SIG-M5 treated with dmso at 0.1 percent for 504 hours (cell line): ENCODE measurements around the gene SPATC1L.

Experiments
- DNase-seq: peaks from one replicate; lab custom pipeline; 2025; ENCODE audit not compliant: unreplicated experiment; lab: John Stamatoyannopoulos, UW

Gene SPATC1L

DNA sequence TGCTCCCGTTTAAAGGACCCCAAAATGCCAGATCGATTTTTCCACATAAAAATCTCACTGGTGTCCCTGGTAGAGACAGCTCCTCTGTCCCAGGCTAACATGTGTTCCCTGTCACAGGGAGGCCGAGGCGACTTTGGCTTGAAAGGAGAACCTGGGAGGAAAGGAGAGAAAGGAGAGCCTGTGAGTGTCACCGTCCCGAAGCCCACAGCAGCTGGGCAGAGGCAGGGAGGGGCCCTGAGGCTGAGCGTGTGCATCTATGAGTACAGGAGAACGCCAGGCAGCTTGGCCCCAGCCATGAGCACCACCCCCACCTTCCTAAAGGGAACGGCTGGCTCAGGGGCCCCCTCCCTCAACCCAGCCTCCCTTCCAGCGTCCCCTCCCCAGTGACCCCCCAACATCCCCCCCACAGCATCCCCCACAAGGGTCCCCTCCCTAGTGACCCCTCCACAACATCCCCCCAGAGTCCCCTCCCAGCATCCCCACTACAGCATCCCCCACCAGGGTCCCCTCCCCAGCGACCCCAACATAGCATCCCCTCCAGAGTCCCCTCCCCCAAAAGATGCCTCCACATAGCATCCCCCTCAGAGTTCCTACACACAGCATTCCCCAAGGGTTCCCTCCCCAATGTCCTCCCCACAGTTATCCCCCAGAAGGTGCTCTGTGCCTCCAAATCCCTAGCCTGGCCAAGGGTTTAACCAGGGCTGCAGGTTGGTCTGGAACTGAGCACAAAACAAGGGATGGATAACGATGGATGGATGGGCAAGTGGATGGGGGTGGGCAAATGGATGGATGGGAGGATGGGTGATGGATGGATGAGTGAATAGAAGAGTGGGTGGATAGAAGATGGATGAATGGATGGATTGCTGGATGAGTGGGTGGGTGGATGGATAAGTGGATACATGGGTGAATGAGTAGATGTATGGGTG, 61.2 kb downstream of the SPATC1L start:
- no peak for DNase-seq

DNA sequence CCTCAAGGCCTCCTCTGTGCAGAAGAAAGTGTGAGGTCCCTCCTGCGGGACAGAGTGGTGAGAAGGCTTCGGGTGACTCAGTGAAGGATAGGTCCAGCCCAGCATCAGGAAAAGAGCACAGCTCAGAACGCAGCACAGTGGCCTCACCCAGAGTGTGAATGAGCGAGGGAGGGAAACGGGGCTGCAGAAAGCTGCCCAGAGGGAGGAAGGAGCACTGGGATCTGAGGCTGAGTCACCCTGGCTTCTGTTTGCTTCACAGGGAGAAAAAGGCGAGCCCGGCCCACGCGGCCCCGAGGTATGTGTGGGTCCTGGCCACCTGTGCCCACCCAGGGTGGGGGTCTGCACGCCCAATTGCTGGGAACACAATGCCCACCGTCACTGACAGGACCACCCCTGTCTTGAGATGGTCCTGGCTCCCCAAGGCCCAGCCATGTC, 62.0 kb downstream of the SPATC1L start:
- no peak for DNase-seq

DNA sequence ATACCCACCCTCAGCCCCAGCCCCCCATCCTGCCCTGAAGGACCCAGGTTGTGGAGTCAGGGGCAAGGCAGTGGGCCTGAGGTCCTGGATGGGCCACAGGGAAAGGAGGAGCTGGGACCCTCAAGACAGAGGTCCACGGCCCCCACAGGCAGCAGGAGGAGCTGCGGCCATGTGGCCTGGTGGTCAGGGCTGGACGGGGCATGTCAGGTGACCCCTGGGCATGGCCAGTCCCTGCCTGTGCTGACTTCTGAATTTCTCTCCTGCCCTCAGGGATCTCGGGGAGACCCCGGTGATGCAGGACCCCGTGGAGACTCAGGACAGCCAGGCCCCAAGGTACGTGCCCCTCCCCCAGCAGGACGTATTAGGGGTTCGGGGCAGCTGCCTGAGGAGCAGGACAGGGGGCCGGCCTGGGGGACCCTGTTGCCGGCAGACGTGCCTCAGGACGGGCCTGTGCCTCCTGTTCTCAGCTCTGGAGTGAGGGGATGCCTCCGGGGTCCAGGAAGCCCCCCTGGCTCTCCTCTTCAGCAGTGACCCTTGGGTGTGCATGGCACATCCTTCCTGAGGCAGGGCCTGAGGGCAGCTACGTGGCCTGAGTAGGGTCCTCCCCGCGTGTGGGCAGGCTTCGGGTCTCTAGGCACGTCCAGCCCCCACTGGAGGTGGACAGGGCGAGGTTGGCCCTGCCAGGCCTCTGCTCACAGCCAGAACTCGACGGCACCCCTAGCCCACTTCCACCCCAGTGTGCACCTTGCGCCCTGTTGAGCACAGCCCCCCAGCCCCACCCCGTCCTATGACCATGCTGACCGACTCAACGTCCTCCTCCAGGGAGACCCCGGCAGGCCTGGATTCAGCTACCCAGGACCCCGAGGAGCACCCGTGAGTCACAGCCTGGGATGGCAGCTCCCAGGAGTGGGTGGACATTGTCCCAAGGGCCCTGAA, 62.7 kb downstream of the SPATC1L start:
- DNase-seq = no peak

DNA sequence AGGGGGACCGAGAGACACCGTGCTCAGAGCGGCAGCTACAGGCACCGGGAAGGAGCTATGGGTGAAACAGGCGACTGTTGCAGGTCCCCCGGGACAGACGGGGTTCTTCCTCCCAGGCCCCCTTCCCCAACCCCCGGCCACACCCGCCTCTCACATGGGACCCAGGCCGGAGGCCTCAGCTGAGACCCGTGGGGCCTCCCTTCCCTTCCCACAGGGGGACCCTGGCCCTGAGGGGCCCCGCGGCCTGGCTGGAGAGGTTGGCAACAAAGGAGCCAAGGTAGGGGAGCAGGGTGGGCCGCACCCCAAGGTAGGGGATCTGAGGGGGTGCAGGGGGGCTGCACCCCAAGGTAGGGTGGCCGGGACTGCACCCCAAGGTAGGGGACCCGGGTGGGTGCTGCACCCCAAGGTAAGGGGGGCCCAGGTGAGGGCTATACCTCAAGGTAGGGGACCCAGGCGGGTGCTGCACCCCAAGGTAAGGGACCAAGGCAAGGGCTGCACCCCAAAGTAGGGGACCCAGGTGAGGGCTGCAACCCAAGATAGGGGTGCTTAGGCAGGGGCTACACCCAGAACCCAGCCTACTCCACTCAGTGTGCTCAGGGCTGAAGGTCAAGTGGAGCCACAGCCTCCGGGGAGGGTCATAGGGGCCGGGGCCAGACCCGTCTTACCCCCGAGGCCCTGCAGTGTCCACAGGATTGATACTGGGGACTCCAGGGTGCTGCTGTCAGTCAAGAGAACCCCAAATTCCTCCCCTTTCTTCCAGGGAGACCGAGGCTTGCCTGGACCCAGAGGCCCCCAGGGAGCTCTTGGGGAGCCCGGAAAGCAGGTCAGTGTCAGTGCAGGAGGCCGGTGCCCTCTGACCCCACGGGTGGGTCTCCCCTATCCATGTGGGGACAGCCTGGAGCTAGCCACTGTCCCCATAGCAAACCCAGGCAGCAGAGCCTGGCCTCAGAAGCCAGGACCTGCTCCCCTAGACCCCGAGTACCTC, 63.7 kb downstream of the SPATC1L start:
- DNase-seq = no peak

DNA sequence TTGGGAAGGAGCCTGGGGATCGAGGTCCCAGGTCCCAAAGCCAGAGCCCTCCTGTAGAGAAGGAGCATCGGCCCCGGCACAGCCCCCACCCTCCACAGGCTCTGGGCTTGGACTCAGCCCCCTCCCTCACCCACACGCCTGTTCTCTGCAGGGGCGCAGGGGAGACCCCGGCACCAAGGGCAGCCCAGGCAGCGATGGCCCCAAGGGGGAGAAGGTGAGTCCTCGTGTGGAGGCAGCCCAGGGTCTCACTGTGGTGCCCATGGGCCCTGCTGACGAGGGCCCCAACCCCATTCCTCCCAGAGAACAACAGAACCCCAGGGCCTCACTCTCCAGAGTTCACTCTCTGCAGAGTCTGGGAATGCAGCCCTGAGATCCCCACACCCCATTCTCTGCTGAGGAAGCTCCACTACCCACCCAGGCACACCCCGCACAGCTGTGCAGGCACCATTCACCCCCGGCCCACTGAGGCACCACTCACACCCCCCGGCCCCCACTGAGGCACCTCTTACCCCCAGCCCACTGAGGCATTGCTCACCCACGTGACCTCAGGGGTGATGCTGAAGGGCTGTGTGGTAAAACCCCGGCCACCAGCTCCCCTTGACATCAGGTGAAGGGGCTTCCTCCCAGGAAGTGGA, 64.5 kb downstream of the SPATC1L start:
- no peak for DNase-seq

DNA sequence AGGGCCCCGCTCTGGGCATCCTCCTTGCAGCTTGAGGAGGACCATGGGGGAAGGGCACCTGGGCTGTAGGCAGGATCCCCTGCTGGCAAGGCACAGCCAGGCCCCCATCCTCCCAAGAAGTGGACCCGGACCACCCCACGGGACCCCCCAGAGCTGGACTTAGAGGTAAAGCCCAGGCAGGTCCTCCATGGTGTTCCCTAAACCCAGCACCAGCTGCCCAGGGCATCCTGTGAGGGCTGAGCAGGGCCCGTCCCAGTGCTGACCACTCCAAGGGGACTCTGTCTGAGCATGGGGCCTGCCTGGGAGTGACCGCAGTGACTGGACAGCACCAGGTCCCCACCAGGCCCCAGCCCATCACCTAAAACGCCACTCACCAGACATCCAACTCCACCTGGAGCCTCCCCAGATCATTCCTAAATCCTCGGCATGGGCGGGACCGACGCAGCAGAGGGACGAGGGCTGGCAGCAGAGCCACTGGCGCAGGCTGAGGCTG, 65.1 kb downstream of the SPATC1L start:
- DNase-seq = no peak

DNA sequence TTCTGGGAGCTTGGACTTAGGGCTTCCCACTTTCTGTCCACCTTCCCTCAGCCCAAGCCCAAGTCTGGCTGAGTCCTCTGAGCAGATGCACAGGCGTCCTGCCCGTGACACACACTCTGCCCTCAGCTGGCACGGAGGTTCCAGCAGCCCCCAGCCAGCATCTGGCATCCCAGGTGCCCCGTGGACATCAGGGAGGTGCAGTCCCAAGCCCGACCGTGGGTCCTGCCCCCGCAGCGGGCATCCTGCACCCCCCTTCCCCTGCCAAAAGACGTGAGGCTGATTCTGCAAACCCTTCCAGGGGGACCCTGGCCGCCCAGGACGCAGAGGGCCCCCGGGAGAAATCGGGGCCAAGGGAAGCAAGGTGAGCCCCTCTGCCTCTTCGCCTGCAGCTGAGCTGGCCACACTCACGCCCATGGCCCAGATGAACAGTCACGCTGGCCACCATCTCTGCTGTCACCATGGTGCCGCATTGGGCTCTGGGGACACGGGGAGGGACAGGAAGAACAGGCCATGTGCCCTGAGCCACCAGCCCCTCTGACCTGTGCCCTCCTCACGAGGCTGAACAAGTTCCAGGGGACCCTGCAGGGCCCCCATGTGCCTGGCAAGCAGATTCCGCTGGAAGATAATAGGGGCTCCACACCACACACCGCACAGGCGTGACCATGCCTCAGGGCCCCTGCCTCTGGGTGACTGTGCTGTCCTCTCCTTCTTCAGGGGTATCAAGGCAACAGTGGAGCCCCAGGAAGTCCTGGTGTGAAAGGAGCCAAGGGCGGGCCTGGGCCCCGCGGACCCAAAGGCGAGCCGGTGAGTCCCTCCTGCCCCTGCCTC, 65.7 kb downstream of the SPATC1L start:
- no peak for DNase-seq

DNA sequence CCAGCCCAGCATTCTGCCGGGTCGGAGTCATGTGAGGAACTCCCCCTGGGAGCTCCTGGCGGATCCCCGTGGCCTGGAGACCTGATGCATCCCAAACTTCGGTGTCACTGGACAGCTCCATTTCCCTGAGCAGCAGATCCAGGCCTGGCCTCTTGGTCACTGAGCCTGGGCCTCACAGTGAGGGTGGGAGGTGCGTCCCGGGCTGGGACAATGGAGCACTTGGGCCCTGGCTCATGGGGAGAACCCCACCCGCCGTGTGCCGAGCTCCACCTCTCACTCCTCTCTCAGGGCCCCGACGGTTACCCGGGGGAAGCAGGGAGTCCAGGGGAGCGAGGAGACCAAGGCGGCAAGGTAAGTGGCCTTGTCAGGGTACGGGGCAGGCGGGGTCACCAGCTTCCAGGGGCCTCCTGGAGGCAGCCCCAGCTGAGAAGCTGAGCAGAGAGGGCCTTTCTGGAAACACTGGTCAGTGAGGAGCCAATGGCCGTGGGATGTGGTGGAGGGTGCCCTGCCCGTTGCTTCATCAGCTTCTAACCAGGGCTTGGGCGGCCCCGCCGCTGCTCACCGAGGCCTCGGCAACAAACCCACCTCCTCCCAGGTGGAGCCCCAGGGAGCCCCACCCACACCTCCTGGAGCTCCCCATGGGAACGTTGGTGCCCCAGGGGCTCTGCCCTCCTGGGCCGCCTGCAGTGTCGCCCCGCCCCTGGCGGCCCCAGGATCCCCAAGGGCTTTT, 66.5 kb downstream of the SPATC1L start:
- no peak for DNase-seq

DNA sequence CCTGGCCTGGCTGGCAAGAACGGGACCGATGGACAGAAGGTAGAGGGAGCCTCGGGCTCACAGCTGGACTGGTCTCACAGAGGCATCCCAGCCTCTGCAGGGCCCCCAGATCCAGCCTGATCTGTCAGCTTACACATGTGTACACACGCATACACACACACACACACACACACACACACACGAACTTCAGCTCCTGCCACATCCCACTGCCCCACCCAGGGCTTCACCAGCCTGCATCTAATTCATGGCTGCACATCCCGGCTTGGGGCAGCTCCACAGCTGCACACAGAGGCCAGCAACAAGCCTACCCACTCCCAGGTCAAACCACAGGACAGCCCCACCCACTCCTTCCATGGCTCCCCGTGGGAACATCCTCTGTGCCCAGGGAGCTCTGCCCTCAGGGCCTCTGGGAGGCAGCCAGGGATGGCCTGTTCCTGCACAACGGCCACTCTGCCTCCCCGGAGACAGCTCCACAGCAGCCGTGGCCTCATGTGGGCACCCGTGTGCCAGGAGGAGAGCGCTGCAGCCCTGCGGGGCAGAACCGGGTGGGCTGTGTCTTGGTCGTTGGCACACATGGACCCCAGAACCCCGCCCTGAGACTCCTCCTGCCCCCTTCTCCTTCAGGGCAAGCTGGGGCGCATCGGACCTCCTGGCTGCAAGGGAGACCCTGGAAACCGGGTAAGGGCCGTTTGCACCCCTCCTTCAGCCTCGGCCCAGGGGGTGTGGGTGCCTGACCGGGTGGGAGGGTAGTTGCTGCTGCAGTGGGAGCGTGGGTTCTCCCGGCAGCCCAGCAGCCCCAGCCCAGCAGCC, 67.3 kb downstream of the SPATC1L start:
- DNase-seq = no peak

DNA sequence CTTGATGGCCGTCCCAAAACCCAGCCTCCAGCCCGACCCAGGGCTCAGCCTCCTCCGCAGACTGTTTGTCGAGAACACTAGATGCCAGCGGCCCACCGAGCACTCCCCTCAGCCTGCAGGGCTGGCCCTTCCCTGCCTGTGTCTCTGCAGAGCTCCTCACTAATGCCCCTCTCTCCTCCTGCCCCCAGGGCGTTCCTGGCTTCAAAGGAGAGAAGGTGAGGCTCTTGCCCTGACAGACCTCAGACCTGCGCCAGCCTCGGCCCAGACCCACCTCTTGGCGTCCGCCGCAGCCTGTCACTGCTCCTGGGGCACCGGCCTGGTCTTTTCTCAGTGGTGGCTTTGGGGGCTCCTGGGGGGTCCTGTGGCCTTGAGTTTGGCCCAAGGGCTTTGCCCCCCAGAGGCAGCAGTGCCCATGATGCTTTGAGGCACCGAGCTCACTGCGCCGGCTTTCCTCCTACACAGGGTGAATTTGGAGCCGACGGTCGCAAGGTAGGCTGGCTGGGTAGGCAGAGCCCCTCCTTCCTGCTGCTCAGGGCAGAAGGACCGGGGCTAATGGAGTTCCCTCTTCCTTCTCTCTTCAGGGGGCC, 68.0 kb downstream of the SPATC1L start:
- no peak for DNase-seq

DNA sequence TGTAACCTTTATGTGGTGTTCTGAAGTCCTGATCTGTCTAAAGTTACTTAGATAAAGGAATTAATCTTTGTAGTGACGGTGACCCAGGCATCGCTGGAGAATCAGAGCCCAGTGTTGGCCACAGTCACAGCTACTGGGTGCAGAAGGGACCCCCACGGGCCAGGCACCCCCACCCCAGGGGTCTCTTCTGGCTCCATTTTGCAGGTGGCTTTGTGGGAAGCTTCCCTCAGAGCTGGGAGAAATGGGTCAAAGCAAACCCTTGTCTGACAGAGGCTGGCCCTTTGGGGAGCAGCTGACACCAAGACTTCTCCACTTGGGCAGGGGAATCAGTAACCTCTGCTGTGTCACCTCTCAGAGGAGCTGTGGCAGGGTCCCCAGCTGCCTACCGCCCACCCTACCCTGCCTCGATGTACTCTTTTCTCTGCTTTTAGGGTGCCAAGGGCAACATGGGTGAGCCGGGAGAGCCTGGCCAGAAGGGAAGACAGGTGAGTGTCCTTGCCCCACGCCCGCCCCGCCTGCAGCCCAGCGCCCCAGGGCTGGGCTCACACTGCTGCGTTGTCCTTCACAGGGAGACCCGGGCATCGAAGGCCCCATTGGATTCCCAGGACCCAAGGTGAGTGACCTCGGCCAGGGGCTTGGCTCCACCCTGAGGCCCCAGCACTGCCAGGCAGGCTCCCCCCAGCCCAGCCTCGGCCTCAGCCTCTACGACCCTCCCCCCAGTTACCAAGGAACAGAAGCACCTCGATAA, 68.6 kb downstream of the SPATC1L start:
- no peak for DNase-seq

DNA sequence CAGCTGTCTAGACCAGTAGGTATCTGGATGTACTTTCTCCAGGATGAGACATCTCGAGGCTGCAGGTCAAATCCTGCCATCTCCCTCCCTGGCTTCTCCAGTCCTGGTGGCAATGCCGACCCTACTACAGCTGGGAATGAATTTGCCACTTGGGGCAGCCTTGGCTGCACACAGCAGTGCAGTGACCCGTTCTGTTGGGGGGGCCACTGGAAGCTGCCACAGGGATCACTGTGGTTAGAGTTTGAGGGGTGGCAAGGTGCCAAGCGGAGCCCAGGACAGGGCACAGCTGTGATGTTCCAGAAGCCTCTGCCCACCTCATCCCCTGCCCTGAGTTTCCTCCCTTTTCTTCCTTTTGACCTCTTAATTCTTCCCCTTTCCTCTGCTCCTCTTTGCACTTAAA, 69.3 kb downstream of the SPATC1L start:
- no peak for DNase-seq

DNA sequence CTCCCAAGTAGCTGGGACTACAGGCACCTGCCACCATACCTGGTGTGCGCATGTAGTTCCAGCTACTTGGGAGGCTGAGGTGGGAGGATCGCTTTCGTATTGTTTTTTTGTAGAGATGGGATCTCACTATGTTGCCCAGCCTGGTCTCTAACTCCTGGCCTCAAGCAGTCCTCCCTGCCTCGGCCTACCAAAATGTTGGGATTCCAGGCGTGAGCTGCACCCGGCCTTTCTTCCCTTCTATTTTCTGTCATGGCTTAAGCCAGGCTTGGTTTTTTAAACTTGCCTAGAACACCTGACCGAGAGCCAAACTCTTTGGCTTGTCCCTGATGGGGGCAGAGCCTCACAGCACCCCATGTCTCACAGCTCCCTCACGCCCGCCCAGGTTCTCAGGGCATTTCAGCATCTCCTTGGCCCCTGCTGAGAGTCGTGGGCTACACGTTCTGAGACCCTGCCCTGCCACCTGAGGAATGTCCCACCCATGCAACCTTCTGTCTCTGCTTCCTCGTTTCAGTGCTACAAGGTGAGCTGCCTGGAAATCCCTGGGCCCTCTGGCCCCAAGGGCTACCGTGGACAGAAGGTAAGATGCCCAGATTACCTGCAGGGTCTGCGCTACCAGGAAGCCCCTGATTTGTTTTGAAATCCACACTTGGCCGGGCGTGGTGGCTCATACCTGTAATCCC, 70.6 kb downstream of the SPATC1L start:
- DNase-seq = no peak

DNA sequence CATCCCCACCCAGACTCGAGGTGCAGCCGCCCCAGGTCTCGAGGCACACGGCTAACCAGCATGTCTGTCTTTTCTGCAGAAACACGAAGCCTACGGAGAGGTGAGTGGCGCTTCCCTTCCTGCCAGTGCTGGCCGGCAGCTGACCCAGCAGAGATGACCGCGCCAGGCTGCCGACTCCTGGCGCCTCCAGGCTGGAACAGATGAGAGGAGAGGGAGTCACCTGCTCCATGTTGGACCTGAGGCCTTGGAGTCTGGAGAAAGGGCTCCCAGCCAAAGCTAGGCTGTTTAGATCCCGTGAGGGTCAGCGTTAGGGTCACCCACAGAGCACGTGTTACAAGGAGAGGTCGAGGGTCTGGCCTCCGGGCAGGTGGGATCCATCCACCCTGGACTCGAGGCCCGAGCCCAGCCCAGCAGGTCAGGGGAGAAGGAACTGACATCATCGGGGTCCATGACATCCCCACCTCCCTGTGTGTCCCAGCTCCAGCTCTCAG, 71.5 kb downstream of the SPATC1L start:
- DNase-seq = no peak

DNA sequence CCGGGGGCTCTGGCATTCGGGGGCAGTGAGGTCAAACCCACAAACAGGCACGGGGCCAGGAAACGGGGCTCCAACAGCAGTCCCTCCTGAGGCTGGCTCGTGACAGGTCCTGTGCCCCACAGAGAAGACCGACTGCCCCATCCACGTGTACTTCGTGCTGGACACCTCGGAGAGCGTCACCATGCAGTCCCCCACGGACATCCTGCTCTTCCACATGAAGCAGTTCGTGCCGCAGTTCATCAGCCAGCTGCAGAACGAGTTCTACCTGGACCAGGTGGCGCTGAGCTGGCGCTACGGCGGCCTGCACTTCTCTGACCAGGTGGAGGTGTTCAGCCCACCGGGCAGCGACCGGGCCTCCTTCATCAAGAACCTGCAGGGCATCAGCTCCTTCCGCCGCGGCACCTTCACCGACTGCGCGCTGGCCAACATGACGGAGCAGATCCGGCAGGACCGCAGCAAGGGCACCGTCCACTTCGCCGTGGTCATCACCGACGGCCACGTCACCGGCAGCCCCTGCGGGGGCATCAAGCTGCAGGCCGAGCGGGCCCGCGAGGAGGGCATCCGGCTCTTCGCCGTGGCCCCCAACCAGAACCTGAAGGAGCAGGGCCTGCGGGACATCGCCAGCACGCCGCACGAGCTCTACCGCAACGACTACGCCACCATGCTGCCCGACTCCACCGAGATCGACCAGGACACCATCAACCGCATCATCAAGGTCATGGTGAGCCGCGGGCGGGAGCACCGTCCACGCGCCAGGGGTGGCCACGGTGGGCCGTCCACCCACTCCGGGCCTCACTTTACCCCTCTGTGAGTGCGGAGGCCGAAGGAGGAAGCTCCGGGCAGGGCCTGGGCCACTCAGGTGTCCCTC, 72.2 kb downstream of the SPATC1L start:
- no peak for DNase-seq
